ENCODE results near the gene CACNA1D. TPM values are rescaled to one million over a fixed set of nuclear protein-coding genes. Genes with fewer than 3 reads are reported as not detected.
"Not testable (repeated sequence)": the region's sequence is repeated elsewhere in the genome, so short reads cannot be mapped to it uniquely, and the experiment has no call there.

Gene CACNA1D
- total RNA-seq, 2 experiments from 2014 or later = not detected

DNA sequence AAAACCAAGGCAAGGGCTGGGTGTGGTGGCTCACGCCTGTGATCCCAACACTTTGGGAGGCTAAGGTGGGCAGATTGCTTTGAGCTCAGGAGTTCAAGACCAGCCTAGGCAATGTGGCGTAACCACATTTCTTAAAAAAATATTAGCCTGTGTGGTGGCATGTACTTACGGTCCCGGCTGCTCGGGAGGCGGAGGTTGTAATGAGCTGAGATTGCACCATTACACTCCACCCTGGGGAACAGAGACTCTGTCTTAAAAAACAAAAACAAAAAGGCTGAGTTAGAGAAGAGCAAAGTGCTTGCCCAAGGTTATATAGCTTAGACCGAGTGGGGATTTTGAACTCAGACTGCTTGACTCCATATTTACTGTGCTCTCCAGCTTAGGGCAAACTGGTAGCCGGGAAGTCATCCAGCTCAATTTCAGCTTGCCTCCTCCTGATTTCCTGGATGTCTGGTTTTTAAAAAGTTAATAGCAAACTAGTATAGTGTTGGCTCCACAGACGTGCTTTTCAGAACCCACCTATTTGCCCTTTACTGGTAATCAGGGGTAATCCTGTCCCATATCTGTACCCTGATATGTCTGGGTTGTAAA is 138.9 kb downstream of the CACNA1D start:
- TF ChIP-seq, protein P1, sequence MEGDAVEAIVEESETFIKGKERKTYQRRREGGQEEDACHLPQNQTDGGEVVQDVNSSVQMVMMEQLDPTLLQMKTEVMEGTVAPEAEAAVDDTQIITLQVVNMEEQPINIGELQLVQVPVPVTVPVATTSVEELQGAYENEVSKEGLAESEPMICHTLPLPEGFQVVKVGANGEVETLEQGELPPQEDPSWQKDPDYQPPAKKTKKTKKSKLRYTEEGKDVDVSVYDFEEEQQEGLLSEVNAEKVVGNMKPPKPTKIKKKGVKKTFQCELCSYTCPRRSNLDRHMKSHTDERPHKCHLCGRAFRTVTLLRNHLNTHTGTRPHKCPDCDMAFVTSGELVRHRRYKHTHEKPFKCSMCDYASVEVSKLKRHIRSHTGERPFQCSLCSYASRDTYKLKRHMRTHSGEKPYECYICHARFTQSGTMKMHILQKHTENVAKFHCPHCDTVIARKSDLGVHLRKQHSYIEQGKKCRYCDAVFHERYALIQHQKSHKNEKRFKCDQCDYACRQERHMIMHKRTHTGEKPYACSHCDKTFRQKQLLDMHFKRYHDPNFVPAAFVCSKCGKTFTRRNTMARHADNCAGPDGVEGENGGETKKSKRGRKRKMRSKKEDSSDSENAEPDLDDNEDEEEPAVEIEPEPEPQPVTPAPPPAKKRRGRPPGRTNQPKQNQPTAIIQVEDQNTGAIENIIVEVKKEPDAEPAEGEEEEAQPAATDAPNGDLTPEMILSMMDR (IDR thresholded peaks at IDR 0.05) = no peak
- DNase-seq (no peak), ATAC-seq (no peak)
- Mint-ChIP-seq H3K36me3 (ENCODE audit: low read depth) (no peaks in the 10 kb centered on the region), H3K27me3 (peaks cover 6% of the 10 kb centered on the region), H3K9me3 (no peaks in the 10 kb centered on the region), H3K4me3 (no peak overlapping the region), H3K4me1 (ENCODE audit: low read depth) (no peaks in the 10 kb centered on the region), H3K27ac (no peak overlapping the region)
- CTCF ChIA-PET = interaction anchor here (1.0 to 1.3 kb wide), 3 partner anchors 18 to 121 kb away, joined by 3 read pairs; no protein-coding TSS in a partner anchor
- intact Hi-C loops (cut with micrococcal nuclease) = no loop called here
- POLR2A ChIA-PET = no interaction called here

DNA sequence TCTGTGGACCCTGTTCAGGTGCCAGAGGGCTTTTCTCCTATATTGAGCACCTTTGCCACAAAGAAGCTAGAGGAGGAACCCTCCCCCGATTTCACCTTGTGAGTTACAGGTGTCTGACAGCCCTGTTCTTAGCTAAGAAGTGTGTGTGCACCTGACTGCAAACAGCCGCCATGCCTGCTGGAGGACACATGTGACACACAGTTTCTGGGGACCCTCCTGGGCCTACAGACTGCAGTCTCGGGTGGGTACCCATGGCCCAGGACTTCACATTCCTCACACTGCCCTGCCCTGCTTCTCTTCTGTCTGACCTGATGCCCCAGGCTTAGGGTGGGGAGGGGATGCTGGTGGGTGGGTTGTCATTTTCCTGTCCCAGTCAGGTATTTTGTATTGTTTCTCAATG is 140.6 kb downstream of the CACNA1D start:
- intact Hi-C loops (cut with micrococcal nuclease) = no loop called here
- no peaks in the 10 kb centered on the region for H3K36me3 Mint-ChIP-seq (ENCODE audit: low read depth)
- no peaks in the 10 kb centered on the region for H3K4me1 Mint-ChIP-seq (ENCODE audit: low read depth)
- H3K9me3 Mint-ChIP-seq = no peaks in the 10 kb centered on the region
- TF ChIP-seq, protein P1 (IDR thresholded peaks at IDR 0.05) = no peak
- ATAC-seq (no peak), DNase-seq (no peak)
- H3K4me3 Mint-ChIP-seq = no peak overlapping the region
- no peak overlapping the region for H3K27ac Mint-ChIP-seq
- CTCF ChIA-PET = no interaction called here
- peaks cover 6% of the 10 kb centered on the region for H3K27me3 Mint-ChIP-seq
- POLR2A ChIA-PET = no interaction called here

DNA sequence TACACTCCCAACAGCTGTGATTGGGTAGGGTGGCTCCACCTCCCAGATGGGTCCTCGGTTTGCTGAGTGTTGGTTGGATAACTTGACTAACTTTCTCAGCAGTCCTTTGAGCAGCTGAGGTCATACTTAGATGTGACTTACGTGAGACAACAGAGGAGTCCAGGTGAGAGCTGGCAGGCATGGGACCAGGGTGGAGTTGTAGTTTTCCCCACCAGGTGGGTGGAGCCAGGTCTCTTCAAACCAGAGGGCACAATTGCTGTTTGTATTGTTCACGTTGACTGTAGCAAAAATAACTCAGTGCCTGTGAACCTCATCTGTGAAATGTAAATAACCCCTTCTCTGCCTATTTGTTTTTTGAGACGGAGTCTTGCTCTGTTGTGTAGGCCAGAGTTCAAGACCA is 144.4 kb downstream of the CACNA1D start:
- H3K9me3 Mint-ChIP-seq; POLR2A ChIA-PET; H3K4me1 Mint-ChIP-seq (ENCODE audit: low read depth); H3K27ac Mint-ChIP-seq; DNase-seq; H3K27me3 Mint-ChIP-seq; H3K36me3 Mint-ChIP-seq (ENCODE audit: low read depth); intact Hi-C loops (cut with micrococcal nuclease); ATAC-seq; H3K4me3 Mint-ChIP-seq: not testable (repeated sequence)
- CTCF ChIA-PET = interaction anchor here (0.6 kb wide), 1 partner anchor 178 kb away, joined by 3 read pairs; no protein-coding TSS in a partner anchor

DNA sequence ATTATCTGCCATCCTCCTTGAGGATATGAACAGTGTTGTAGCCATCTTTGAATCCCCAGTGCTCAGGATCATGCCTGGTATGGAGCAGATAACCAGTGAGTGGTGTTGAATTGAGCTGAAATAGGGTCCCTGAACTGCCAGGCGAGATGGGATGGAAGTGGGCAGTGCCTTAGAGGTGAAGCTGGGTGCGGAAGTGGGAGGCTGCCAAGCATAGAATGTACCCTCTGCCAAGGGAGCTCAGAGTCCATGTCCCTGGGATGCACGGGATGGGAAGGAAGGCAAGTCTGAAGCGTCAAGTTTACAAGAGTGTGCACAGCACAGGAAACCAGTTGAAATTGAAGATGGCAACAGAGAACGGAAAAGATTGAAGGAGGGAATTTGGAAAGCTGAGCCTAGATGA is 147.0 kb downstream of the CACNA1D start:
- TF ChIP-seq, protein P1 (IDR thresholded peaks at IDR 0.05) = no peak
- no peaks in the 10 kb centered on the region for H3K36me3 Mint-ChIP-seq (ENCODE audit: low read depth)
- H3K4me1 Mint-ChIP-seq (ENCODE audit: low read depth) = no peaks in the 10 kb centered on the region
- ChIA-PET CTCF (interaction anchor here (0.9 kb wide), 1 partner anchor 298 kb away, joined by 3 read pairs; no protein-coding TSS in a partner anchor), POLR2A (interaction anchor here (1.1 kb wide), 1 partner anchor 10 kb away, joined by 3 read pairs; no protein-coding TSS in a partner anchor)
- peaks cover 5% of the 10 kb centered on the region for H3K27me3 Mint-ChIP-seq
- ATAC-seq (no peak), DNase-seq (no peak)
- no peak overlapping the region for H3K4me3 Mint-ChIP-seq
- intact Hi-C loops (cut with micrococcal nuclease) = no loop called here
- H3K27ac Mint-ChIP-seq = no peak overlapping the region
- no peaks in the 10 kb centered on the region for H3K9me3 Mint-ChIP-seq

DNA sequence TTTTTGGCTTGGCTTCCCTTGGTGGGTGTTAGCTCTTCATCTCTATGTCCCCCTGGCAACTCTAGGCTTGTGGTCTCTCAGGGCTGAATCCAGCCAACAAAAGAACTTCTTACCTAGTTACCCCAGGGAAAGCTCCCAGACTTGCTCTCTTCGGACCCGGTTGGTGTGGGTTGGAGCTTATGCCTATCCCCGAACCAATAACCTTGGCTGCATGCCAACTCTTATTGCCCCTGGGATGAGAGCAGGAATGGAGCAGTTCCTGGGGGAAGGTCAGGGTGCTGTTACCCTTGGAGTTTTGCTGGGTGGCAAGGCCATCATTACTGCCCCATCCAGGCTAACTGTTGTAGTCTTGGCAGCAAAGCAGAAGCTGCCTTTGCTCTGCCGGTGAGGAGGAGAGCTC is 147.8 kb downstream of the CACNA1D start:
- POLR2A ChIA-PET = no interaction called here

More for the DNA sequence above, 147.8 kb downstream of the CACNA1D start:
- Mint-ChIP-seq H3K27me3 (peaks cover 8% of the 10 kb centered on the region), H3K9me3 (no peaks in the 10 kb centered on the region), H3K36me3 (ENCODE audit: low read depth) (no peaks in the 10 kb centered on the region), H3K27ac (no peak overlapping the region), H3K4me3 (no peak overlapping the region), H3K4me1 (ENCODE audit: low read depth) (no peaks in the 10 kb centered on the region)
- CTCF ChIA-PET = interaction anchor here (0.9 kb wide), 2 partner anchors 12 to 297 kb away, joined by 3 read pairs; no protein-coding TSS in a partner anchor
- intact Hi-C loops (cut with micrococcal nuclease) = no loop called here
- TF ChIP-seq, protein P1 (IDR thresholded peaks at IDR 0.05) = no peak
- DNase-seq (no peak), ATAC-seq (no peak)

All from activated CD8-positive, alpha-beta T cell treated with anti-CD3 and anti-CD28 coated beads for 36 hours (primary cell).